AG08396 (cell line): ENCODE results near the gene COL13A1.

Experiments
- DNase-seq: peaks from one replicate; pipeline ENCODE4 v3.0.0; 2012; ENCODE audit warnings: low spot score, mixed read lengths

The COL13A1 gene

DNA sequence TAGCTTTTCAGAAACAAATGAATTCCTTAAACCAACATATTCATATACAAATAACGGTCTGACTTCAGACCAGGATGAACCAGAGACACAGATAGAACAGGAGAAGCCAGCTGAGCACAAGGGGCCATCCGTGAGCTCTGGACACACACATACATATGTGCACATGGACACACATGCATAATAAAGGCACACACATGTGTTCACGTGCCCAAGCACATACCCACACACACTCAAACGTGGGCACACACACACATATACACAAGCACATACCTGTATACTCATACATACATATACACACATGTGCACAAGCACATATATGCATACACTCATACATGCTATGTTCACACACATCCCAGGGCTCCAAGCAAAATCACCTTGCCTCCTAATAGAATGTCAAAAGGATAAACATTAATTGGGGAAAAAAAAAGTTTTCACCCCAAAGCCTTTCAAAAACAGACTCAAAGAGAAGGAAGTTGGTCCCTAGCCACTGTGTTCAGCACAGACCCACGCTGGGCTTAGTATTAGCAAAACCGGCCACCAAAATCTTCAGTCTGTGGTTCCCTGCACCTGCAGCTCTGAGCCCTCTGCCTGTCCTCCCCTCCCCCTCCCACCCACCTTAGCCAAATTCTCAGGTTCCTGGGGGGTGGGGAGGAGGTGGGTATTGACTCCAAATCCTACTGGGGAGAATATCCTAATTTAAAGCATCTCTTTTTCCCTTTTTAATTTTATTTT, 150.5 kb downstream of the COL13A1 start:
- no peak for DNase-seq

DNA sequence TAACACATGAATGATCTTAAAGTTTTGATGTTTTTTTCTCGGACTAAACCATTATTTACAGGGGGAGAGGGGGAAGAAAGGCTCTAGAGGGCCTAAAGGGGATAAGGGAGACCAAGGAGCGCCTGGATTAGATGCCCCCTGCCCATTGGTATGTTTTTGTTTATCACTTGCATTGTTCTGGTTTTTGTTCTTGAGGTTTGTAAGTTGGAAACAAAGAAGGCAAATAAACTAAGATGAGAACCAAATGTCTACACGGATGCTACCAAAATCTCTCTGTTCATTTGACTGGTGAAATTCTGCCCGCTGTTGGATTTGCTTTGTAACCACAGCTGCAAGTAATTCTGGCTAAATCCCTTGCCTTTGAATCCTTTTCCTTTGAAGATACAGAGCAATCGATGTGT, 151.1 kb downstream of the COL13A1 start:
- no peak for DNase-seq

DNA sequence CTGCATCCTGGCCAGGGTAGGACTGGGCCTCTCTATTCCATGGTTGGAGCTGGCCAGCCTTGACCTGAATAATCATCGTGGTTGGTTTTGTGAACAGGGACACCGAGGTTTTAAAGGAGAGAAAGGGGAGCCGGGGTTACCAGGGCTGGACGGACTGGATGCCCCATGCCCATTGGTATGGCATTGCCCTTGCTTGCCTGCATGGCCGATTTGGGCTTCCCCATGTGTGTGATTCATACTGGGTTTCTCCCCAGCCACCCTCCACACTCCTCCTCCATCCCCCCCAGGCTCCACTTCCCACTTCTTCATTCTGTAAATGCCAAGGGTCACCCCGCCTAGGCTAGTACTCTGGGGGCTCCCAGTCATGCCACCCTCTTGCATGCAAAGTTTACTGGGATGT, 152.1 kb downstream of the COL13A1 start:
- no peak for DNase-seq

DNA sequence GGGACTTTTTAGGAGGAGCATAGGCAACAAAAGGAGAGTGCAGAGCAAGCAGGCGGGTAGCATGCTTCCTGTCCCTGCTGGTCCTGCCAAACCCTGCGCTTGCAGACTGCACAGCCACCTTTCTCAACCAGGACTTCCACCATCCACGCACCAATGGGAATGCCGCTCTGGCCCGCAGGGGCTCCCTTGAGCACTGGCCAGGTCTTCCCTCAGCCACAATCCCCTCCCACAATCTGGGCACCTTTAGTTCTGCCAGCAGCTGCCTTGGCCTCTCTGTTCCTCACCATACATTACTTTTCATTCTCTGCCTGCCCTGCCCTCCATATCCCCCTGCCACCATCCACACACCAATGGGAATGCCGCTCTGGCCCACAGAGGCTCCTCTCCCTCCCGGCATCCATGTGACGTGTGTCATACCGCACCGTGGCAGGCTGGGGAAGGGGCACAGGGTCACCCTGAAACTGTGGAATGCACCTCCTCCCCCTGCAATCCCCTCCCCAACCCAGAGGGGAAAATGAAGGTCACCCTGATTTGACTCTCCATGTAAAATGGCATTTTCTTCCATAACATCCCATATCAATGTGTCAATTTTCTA, 153.6 kb downstream of the COL13A1 start:
- DNase-seq, result no peak

DNA sequence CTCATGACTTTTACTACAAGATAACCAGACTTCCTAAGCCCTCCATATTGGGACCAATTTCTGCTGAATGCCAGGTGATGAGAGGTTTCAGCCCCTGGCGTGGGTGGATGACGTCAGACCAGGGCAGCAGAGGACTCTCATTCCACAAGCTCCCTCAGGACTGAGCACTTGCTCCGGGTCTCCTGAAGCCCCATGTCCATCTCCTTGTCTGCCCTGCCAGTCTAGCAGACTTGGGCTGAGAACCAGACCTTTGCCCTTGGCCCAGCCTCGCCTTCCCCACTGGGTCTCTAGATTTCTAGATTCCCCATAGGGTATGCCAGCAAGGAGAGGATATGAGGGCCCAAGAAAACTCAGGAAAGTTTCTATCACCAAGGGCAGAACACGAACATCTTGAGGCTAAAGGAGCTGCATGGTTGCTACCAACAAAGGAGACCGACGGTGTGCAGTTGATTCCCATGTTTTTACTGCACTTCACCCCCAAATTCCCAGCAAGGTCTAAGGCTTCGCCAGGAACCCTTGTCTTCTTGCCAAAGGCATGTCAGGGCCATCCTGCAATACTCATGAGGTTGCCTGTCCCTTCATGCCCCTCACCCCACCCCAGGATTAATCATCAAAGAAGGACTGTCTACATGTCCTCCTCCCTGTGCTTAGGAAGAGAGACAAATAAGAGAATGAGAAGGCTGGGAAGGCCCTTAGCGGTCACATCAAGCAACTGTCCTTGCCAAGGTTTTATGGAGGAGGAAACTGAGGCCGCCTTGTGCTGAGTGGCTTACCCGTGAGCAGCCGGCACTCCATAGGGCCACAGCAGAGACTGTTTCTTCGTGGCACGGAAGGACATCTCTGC, 154.4 kb downstream of the COL13A1 start:
- DNase-seq, result no peak

DNA sequence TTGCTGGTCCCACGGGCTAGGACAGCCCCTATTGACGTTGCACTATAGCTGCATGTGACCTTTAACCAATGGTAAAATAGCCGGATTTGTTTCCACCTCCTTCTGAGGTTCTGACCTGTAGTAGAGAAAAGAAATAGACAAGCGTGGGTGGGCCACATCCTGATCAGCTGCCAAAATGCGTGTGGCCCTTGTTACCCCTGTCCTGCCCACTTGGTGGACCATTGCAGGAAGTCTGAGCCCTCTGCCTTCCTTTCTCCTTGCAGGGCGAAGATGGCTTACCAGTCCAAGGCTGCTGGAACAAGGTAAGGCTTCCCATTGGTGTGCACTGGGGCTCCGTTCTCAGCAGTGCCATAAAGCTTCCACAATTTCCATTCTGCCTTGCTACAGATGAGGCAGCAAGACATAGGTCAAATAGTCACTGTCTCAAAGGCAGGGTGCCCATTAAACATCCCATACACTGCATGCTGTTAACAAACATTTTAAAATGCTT, 155.1 kb downstream of the COL13A1 start:
- DNase-seq, result no peak

DNA sequence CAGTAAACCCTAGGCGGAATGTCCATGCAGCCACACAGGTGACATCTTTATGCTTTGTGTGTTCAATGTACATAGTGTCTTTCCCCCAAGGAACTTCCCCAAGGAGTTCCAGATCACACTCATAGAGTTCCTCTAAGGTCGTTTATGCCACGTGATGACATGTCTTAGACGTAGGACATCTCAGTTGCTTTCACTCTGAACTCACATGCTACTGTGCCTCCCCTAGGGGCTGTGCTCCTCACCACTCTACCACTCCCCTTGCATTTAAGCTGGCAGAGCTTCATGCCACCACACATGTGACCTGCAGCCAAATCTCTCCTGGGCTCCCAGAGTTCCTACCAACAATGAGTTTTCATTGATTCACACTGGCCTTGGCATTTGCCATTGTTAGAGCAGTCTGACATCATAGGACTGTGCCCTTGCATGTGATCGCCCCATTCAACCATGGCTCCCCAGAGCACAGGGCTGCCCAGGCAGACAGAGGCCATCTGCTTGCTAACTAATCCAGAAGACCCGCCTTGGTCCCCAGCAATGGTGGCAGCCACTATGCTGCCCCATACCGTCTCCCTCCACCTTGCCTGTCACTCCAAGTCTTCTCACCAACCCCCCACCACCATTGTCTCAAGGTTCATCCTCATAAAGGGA, 155.7 kb downstream of the COL13A1 start:
- DNase-seq, result no peak

DNA sequence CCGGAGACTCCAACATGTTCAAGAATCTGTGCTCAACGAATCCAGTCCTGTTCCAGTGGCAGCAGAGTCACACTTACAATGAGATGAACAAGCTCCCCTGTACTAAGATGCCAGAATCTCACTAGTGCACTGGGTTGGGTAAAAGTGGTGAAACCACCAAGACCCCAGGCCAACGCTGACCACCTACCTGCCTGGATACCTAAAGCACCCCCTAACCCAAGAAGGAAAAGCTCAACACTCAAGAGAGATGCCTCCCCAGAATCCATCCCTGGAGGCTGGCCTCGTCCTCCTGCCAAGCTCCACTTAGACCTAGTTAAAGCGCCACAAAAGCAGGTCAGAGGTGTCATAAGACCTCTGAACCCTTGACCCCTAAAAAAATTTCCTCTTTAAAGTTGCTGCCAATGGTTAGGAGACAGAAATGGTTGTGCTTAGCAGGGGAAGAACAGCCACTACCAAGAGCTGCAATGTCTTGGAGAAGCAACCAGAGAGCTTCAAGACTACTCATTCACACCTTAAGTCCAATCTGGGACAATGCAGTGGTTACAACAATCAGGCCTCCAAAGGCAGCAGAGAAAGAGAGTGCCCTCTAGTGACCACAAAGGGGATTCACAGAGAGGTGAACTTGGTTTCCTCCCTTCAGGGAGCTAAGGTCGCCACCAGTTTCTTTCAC, 156.3 kb downstream of the COL13A1 start:
- DNase-seq, result peak; percentile 78

DNA sequence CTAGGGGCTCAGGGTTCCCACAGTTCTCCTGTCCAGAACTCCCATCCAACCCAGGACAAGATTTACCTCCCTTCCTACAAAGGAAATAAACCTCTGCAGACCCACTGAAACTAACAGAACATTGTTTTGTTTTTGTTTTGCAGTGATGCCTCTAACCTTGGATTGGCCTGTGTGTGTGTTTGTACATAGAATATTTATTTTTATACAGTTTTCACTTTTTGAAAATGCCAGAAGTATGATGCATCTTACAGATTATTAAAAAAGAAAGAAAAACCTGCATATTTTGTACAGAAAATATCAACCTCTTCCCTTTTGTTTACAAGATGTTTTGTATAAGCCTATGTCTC, 156.8 kb downstream of the COL13A1 start:
- no peak for DNase-seq

DNA sequence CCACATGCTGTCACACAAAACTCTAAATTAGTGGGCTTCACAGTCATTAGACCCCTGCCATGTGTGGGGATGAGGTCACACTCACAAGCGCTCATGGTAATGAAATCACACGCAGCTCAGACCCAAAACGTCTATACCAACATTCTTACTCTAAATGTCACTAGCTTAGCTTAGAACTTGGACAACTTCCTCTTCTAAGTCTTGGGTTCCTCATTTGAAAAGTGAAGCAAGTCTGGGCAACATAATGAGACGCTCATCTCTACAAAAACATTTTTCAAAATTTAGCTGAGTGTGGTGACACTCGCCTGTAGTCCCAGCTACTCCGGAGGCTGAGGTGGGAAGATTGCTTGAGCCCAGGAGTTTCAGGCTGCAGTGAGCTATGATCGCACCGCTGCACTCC, 158.2 kb downstream of the COL13A1 start:
- DNase-seq, result no peak

DNA sequence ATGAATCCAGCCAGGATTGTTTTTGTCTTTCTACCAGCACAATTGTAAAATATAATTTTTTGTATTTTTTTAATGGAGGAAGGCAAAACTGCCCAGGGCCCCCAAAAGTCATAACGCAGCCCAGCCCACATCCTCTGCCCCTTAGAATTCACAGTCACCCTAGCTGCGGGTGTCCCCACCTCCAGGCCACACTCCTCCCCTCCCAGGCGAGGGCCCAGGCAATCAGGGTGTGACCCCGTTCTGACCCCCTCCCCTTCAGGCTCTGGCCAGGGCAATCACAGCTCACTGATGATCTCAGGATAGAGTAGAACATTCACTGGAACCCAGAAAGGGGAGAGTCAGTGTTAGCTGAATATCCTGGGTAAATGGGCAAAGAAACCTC, 158.9 kb downstream of the COL13A1 start:
- no peak for DNase-seq

DNA sequence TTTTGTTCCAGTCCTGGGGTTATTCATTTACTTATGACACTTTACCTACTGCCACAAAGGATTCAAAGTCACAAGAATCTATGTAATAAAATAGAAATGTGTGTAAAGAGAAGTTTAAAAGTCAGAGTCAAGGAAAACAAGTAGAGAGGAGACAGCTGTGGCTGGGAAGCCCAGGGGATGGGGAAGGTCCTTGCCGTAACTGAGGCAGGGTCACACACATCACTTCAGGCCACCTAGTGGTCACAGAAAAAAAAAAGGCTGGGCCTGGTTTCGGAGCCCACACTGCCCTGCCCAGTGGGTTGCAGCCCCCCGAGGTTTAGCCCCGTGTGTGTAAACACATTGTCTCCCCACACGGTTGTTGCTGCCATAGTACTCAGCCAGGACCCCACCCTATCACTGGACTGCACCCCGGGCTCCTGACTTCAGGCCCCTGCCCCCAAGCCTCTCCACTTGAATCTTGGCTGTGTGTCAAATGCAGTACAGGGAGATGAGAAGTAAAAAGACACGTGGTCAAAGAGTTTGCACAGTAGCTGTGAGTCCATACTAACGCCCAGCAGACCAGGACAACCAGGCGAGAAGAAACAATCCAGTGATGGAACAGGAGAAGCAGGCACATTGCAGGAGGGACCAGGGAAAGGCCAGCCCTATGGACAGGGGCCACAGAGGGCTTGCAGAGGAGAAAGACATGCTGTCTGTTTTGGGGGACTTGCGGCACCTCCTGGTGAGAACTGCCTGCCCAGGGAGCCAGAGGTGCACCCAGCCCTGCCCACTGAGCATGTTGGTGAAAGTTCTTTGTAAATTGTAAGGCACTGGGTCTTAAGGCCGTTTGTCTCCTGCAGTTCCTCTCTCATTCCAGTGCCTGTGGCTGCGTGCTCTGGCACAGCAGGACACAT, 159.5 kb downstream of the COL13A1 start:
- no peak for DNase-seq

DNA sequence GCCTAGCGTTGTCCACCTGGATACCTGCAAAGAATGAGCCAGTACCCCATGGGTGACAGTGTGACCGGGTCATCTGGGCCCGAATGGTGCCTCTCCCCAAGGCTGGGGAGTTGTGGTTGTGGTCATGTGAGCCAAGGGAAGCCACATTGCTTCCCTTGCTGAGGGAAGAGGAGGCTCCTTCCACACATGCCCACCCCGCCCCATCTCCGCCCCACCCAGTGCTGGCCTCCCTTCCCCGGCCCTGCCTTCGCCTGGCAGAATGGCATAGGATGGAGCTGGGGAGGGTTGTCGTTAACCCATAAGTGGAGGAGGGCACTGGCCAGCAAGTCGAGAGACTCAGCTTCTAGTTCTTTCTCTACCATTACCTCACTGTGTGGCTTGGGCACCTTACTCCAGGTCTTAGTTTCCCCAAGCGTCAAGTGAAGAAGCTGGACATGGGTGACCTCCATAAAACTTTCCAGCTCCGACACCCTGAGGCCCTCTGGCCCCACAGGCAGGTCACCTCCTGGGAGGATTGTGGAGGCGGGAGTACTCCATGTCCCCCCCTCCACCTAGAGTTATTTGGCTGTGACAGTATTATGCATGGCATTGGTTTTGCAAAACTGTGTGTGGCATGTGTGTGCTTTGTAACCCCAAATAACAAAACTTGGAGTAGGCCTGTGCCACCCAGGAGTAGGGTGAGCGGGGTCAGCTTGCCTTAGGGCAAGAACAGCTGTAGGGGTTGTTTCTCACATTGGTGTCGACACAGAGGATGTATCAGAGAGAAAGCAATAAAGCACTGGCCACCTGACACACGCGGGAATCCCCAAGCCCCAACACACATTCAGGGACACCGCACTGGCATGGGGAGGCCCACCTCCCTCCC, 160.4 kb downstream of the COL13A1 start:
- peak; percentile 1 for DNase-seq

DNA sequence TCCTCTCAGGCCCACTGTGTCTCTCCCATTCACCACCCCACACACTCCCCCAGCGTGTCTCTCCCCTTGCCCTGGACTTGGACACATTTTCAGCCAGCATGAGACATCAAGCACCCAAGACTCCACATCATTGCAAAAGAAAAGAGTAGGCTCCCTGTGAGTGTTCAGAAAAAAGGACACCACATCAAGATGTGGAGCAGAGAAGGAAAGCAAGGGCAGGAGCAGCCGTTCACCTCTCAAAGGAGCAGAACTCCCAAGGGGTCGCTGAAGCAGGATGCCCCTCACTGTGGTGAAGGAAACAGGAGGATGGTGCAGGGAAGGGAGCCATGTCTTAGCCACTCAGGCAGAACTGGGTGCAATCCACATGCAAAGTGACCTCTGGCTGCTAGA, 161.0 kb downstream of the COL13A1 start:
- peak; percentile 0 for DNase-seq

DNA sequence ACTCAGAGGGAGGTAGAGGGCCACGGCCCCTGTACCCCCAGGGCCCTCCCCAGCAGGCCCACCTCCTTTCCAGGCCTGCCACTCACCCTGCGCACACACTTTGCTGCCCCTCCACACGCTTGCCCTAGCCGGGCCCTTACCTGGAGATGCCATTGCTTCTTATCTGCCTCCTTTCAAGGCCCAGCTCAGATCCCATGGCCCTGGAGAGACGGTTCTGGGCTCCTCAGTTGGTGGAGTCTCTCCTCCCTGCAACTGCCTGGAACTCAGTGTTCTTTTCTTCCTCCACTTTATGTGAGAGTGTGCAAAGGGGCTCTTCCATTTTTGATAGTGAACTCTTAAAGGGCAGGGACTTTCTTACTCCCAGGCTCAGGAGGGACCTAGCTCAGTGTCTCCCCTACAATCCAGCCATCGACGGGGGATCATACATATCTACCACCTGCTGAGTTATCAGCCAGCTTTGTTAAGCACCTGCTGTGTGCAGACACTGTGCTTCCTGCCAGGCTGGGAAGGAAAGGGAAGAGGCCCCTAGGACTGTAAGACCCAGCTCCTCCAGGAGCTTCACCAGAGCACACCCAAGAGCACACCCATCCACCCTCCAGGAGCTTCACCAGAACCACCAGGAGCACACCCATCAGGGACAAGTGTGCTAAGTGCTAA, 161.6 kb downstream of the COL13A1 start:
- peak; percentile 0 for DNase-seq

DNA sequence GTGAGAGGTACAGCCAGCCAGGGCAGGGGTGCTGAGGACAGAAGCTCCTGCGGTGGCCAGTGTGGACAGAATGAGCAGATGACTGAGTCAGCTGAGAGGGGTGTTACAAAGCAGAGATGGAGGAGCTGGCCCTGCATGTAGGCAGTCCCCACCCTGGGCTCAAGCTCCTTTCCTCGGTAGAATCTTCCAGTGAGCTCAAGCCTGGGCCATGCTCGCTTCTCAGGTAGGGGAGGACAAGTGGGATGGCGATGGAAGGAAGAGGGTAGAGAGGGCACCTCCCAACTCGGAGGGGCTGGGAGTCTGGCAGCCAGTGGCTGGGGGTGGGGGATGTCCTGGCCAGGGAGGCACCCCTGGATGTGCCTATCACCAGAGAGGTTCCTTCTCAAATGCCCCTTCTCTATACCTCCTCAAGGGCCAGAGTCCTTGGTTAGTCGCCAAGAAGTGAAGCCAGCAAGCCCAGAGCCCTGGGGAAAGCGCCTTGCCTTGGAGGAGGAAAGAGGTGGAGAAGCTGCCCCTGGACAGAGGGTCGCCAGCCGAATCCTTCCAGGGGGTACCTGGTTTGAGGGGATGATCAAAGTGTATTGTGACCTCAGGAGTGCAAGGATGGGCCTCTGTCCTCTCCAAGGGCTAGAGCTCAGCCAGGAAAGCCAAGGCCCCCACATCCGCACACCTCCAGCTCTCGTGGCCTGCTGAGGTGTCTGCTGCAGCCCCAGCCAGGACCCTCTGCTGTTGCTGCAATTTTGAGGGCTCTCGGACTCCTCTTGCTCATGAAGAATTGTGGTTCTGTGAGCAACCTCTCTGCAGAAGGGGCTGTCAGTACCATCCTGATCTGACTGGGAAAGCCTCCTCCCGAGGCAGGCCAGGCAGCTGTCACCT, 162.4 kb downstream of the COL13A1 start:
- peak; percentile 1 for DNase-seq

DNA sequence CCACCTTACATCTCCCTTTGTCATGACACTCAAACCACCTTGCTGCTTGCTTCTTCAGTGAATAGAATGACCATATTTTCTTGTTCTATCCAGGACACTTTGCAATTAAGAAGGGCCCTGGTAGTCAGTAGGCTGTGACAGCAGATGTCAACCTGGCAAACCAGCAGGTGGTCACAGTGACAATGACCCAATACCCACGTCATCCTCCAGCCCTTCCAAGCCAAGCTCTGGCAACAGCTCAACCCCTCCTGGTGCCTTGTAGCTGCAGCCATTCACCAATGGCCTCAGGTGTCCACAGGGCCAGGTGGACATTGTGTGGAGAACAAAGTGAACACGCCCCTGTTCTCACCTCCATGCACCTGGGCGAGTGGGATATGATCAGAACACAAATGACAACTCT, 163.4 kb downstream of the COL13A1 start:
- no peak for DNase-seq

DNA sequence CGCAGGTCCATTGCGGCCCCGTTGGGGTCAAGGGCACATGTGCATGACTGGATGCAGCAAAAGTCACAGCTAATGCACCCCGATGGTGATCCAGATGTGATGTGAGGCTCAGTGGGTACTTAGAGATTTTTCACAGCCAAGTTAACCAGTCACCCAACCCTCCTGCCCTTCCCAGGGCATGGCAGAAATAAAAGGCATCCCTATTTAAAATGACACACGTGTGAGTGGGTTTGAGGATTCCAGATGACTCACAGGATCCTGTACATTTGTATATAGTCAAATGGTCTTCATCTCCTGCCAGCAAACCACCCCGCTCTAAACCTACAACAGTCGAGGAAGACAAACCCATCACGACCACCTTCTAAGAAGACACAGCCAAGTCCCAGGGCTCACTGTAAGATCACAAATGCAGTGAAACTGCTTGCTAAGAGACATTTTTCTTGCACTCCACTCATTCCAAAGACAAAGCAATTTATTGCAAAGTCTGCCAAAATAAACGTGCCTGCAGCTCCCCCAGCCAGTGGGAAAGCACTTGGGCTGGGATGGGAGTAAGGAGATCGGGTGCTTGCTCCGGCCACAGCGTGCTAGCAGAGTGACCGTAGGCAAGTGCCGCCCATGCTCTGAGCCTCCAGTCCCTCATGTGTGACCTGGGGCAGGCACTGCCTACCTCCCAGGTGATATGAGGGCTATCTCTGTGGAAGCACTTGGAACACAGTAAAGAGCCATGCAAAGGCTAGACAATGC, 164.4 kb downstream of the COL13A1 start:
- peak; percentile 27 for DNase-seq
